PFSK-1 (cell line): Measurements from ENCODE around the gene SLC12A6.

ENCODE experiments used
- FOXP2 ChIP-seq: optimal IDR thresholded peaks from 2 replicates; pipeline ENCODE3; 2011; ENCODE audit warnings: borderline replicate concordance, control low read depth, inconsistent platforms; ENCODE audit not compliant: insufficient read depth; ENCODE audit errors: extremely low read length, extremely low read depth
- POLR2AphosphoS5 ChIP-seq: IDR thresholded peaks from 2 replicates; pipeline ENCODE4 v1.6.1; 2012; ENCODE audit warnings: low read depth, mild to moderate bottlenecking, control low read depth, low read length, moderate library complexity
- REST ChIP-seq, 2 experiments: IDR thresholded peaks; 2 replicates each; pipeline versions ENCODE4 v1.6.1 to v1.8.0; 2011 to 2012; ENCODE audit warnings: low read depth in 2 of 2, low read length in 2 of 2, control low read depth in 1 of 2, inconsistent platforms in 1 of 2, mild to moderate bottlenecking in 1 of 2, moderate library complexity in 1 of 2; ENCODE audit not compliant: insufficient read depth in 1 of 2
- SIN3A ChIP-seq: IDR thresholded peaks from 2 replicates; pipeline ENCODE4 v1.6.1; 2012; ENCODE audit warnings: mild to moderate bottlenecking, low read length, moderate library complexity, borderline replicate concordance; ENCODE audit not compliant: insufficient read depth
- TAF1 ChIP-seq: IDR thresholded peaks from 2 replicates; pipeline ENCODE4 v1.6.1; 2012; ENCODE audit warnings: low read length, control low read depth, borderline replicate concordance; ENCODE audit not compliant: insufficient read depth

SLC12A6 gene

GRCh38 chr15:34336991-34337556 lies 507 bp downstream of the SLC12A6 start:
- TF ChIP-seq POLR2AphosphoS5 (no peak), FOXP2 (no peak), REST (IDR thresholded peaks at IDR 0.05; ENCODE audit: insufficient read depth in 1 of 2, low read depth in 2 of 2, low read length in 2 of 2) (no peak), SIN3A (no peak), TAF1 (no peak)

GRCh38 chr15:34336231-34336990 lies 1.2 kb downstream of the SLC12A6 start:
- TF ChIP-seq SIN3A, result no peak
- TF ChIP-seq TAF1, result no peak
- TF ChIP-seq REST (IDR thresholded peaks at IDR 0.05; ENCODE audit: insufficient read depth in 1 of 2, low read depth in 2 of 2, low read length in 2 of 2), result no peak
- TF ChIP-seq FOXP2, result no peak
- no peak for TF ChIP-seq POLR2AphosphoS5

- TF ChIP-seq REST (IDR thresholded peaks at IDR 0.05; ENCODE audit: insufficient read depth in 1 of 2, low read depth in 2 of 2, low read length in 2 of 2), result no peak
- no peak for TF ChIP-seq SIN3A
These were observed 2.2 kb downstream of the SLC12A6 start for GRCh38 chr15:34335176-34336032.

- TF ChIP-seq SIN3A (no peak), POLR2AphosphoS5 (no peak), TAF1 (no peak), FOXP2 (no peak), REST (IDR thresholded peaks at IDR 0.05; ENCODE audit: insufficient read depth in 1 of 2, low read depth in 2 of 2, low read length in 2 of 2) (no peak)
These were observed 2.9 kb downstream of the SLC12A6 start for GRCh38 chr15:34334672-34335071.
